Uterus (tissue), 2 donors: ENCODE data around the gene RIMS1.

Experiments
- CTCF ChIP-seq, 4 experiments: fragments of 200-600 bp in 2 of 4; fragments of 450-650 bp in 2 of 4; sonication (generic) in 2 of 4; IDR thresholded peaks; one replicate each; pipeline ENCODE4 v1.5.1; 2016 to 2019; ENCODE audit warnings: antibody characterized with exemption in 4 of 4, mild to moderate bottlenecking in 2 of 4, moderate library complexity in 1 of 4
- POLR2A ChIP-seq, 2 donors: fragments of 450-650 bp; IDR thresholded peaks; one replicate each; pipeline ENCODE4 v1.6.1; 2016; ENCODE audit warnings: antibody characterized with exemption in 2 of 2, mild to moderate bottlenecking in 1 of 2, moderate library complexity in 1 of 2

- TF ChIP-seq CTCF (IDR thresholded peaks at IDR 0.05) (no peak), POLR2A (IDR thresholded peaks at IDR 0.05) (no peak)
Observed at GRCh38 chr6:72213654-72214053, 327.3 kb downstream of the RIMS1 start.
